WERI-Rb-1 (cell line): ENCODE data around the gene SEPTIN8.

Experiments
- DNase-seq: peaks from one replicate; pipeline ENCODE4 v3.0.0-alpha.2; 2020
- H3K27ac ChIP-seq: fragments of 250-450 bp; sonication (Bioruptor Pico); 2 replicates; pipeline ENCODE4 v1.5.1; 2020; ENCODE audit warnings: mild to moderate bottlenecking, moderate library complexity
- H3K27me3 ChIP-seq: fragments of 250-450 bp; sonication (Bioruptor Pico); 2 replicates; pipeline ENCODE4 v1.5.1; 2021; ENCODE audit warnings: mild to moderate bottlenecking, low read depth, moderate library complexity; ENCODE audit not compliant: insufficient read depth, severe bottlenecking
- H3K36me3 ChIP-seq: fragments of 250-450 bp; sonication (Bioruptor Pico); 2 replicates; pipeline ENCODE4 v1.5.1; 2020; ENCODE audit warnings: mild to moderate bottlenecking, moderate library complexity
- H3K4me3 ChIP-seq: 2 replicates; pipeline ENCODE4 v1.5.1; 2011; ENCODE audit warnings: low read depth, mild to moderate bottlenecking, control low read depth, low read length
- H3K9me3 ChIP-seq: fragments of 250-450 bp; sonication (Bioruptor Pico); 2 replicates; pipeline ENCODE4 v1.5.1; 2021; ENCODE audit warnings: mild to moderate bottlenecking, moderate library complexity; ENCODE audit not compliant: severe bottlenecking
- CTCF ChIP-seq: IDR thresholded peaks from 2 replicates; pipeline ENCODE4 v1.5.1; 2011; ENCODE audit warnings: low read depth, mild to moderate bottlenecking, control low read depth, inconsistent platforms, low read length

The SEPTIN8 gene

DNA sequence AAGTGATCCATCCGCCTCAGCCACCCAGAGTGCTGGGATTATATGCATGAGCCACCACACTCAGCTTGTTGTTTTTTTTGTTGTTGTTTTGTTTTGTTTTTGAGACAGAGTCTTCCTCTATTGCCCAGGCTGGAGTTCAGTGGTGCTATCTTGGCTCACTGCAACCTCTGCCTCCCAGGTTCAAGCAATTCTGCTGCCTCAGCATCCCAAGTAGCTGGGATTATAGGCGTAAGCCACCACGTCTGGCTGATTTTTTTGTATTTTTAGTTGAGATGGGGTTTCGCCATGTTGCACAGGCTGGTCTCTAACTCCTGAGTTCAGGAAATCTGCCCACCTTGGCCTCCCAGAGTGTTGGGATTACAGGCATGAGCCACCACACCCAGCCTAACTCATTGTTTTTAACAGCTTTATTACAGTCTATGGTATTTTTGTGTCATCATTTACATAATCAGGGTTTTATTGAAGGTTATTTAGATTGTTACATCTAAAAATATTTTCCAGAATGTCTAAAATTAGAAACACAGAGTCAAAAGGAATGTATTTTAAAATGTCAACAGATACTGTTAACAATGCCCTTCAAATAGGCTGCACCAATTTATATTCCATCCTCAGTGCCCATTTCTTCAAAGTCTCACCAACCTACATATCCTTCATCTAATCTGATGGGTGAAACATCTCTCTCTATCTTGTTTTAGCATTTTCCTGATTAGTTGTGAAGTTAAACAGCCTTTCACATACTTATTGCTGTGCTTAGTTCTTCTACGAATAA is 58.3 kb downstream of the SEPTIN8 start:
- peaks cover 7% of the 10 kb centered on the region for H3K36me3 ChIP-seq
- H3K9me3 ChIP-seq: no peaks in the 10 kb centered on the region
- no peak for TF ChIP-seq CTCF
- no peaks in the 10 kb centered on the region for H3K27me3 ChIP-seq
- DNase-seq: no peak
- no peak overlapping the region for H3K27ac ChIP-seq
- H3K4me3 ChIP-seq: no peak overlapping the region

DNA sequence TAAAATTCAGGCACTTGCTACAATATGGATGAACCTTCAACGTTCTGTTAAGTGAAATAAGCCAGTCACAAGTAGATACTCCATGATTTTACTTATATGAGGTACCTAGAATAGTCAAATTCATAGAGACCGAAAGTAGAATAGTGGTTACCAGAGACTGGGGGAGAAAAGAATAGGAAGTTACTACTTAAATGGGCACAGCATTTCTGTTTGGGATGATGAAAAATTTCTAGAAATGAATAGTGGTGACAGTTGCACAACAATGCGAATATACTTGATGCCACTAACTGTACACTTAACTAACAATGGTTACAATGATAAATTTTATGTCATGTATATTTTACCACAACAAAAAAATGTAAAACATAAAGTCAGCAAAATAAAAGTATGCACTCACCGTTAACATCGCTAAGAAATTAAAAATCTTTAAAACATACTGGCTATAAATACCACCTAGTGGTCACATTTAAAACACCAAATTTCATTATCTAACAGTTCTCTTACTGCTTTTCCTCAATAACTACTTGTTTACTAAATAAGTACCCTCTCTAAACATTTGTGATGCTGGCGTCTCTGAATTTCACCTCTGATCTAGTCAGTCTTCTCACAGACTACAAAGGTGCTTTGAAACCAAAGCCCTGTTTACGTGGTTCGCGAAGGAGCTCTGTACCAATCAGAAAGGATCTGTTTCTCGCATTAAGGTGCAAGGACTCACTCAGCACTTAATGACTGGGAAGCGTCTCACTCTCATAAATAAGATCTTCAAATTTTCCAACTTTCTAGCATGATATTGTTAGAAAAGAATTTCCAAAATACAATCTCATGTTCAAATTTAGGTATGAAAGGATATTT is 62.4 kb downstream of the SEPTIN8 start:
- no peaks in the 10 kb centered on the region for H3K9me3 ChIP-seq
- no peak overlapping the region for H3K27ac ChIP-seq
- H3K27me3 ChIP-seq: no peaks in the 10 kb centered on the region
- DNase-seq: no peak
- H3K36me3 ChIP-seq: peaks cover 4% of the 10 kb centered on the region; the same call in 1 of the 2 replicates
- no peak for TF ChIP-seq CTCF
- no peak overlapping the region for H3K4me3 ChIP-seq

DNA sequence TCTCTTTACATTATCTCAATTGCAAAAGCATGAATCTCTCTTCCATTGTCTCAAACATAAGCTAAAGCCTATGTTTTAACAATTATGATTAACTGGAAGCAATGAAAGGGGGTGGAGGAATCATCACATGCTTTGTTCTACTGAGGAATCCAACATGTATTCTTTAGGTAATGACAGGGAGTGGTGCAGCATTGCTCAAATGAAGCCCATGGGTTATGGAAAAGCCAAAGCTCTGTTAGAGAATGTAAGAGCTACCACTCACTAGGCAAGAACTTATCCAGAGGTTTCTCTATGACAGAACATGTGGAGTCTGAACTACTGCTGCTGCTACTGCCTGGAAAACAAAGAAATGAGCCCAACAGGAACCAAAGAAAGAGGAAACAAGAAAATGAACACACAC is 68.4 kb downstream of the SEPTIN8 start:
- no peak for DNase-seq
- Histone ChIP-seq H3K27me3 (no peaks in the 10 kb centered on the region), H3K9me3 (no peaks in the 10 kb centered on the region), H3K4me3 (no peak overlapping the region), H3K27ac (no peak overlapping the region), H3K36me3 (no peaks in the 10 kb centered on the region; the same call in 1 of the 2 replicates)
- TF ChIP-seq CTCF: no peak

GRCh38 chr5:132704875-132705274 is 72.2 kb downstream of the SEPTIN8 start:
- Histone ChIP-seq H3K27ac (no peak overlapping the region), H3K36me3 (peaks cover 20% of the 10 kb centered on the region), H3K27me3 (no peaks in the 10 kb centered on the region), H3K4me3 (no peak overlapping the region), H3K9me3 (no peaks in the 10 kb centered on the region)
- DNase-seq: no peak
- TF ChIP-seq CTCF: no peak
